ENCODE data around the gene WDR47. TPM values are rescaled to one million over a fixed set of nuclear protein-coding genes. Genes with fewer than 3 reads are reported as not detected.
A peak's percentile ranks its signal among the peaks of the same experiment; 100 is the strongest.

The WDR47 gene
- total and polyA plus RNA-seq, 2 of the 8 experiments (the other 6 are each of a cell fraction or from before 2014, with no cell fraction given), result 1.9 to 6.7 TPM

DNA sequence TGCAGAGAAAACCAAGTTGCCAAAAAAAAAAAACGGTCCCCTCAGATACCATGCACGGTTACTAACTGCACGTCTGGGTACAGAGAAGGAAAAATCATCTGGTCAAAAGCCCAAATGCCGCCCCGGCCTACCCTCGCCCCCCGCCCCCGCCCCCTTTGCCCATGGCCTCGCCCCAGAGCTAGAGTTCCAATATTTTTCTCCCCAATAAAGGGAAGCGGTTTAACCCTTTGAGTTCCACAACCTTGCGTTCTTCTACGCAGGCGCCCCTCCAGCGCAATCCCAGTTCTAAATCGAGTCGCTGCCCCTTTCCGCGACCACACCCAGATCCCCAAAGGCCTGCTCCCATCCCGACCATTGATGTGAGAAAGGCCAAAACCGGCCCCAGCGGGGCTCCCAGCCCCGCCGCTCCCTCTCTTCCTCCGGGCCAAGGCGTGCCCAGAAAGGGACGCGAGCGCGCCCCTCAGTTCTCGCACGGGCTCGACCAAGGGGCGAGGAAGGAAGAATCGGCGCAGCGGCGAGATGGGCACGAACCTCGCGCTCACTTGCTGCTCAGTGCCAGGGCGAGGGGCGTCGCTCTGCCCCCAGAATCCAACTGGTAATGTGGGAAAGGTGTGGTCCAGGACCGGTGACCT lies 797 bp downstream of the WDR47 start:
- ChIA-PET CTCF (ENCODE audit: partially characterized antibody) (no interaction called here), POLR2A (ENCODE audit: partially characterized antibody) (interaction anchor here (1.0 to 1.4 kb wide), 2 partner anchors 13 to 27 kb away, joined by 3 read pairs; no protein-coding TSS in a partner anchor)
- TF ChIP-seq TEAD4 (IDR thresholded peaks at IDR 0.05; ENCODE audit: low read depth, low read length), result no peak
- peak; percentile 23 for TF ChIP-seq RNF2 (IDR thresholded peaks at IDR 0.05; ENCODE audit: borderline replicate concordance, low read depth, low read length, missing control alignments, poor library complexity, severe bottlenecking)
- peak; percentile 85 for TF ChIP-seq ASH2L (IDR thresholded peaks at IDR 0.05; ENCODE audit: low read length)
- peak; percentile 86 for TF ChIP-seq KDM4A (IDR thresholded peaks at IDR 0.05; ENCODE audit: low read depth, low read length, severe bottlenecking)
- Histone ChIP-seq H2BK120ac (replicated peaks; ENCODE audit: low read depth, low read length) (no peak overlapping the region), H3K36me3 (ENCODE audit: control insufficient read depth in 2 of 4, insufficient read depth in 4 of 4, low read length in 3 of 4) (no peaks in the 10 kb centered on the region), H3K27me3 (replicated peaks in 1 of 4; ENCODE audit: control insufficient read depth in 3 of 4, extremely low read depth in 1 of 4, insufficient read depth in 3 of 4, low read length in 3 of 4) (no peaks in the 10 kb centered on the region), H2AFZ (ENCODE audit: low read length) (peak overlapping the region; percentile 85), H3K23ac (ENCODE audit: insufficient read length) (no peak overlapping the region), H3K4me1 (replicated peaks in 1 of 4; ENCODE audit: control insufficient read depth in 3 of 4, insufficient read depth in 4 of 4, low read length in 3 of 4) (no peaks in the 10 kb centered on the region), H2AK5ac (ENCODE audit: low read depth, low read length) (no peak overlapping the region), H3K9ac (replicated peaks in 1 of 4; ENCODE audit: extremely low read depth in 1 of 4, low read depth in 3 of 4, low read length in 3 of 4) (peak overlapping the region; percentile 26 to 57 (median 42); a peak in 6 of 7 replicates), H3K4me2 (ENCODE audit: insufficient read depth in 1 of 2, low read depth in 2 of 2, low read length in 2 of 2) (peak overlapping the region; percentile 75 to 96), H3K23me2 (ENCODE audit: low read depth, low read length) (peaks cover 7% of the 10 kb centered on the region; the same call in 1 of the 2 replicates), H3K4me3 (ENCODE audit: extremely low read depth in 1 of 4, insufficient read depth in 2 of 4, low read depth in 3 of 4, low read length in 4 of 4) (peak overlapping the region; percentile 77 to 86 (median 84)), H4K91ac (replicated peaks; ENCODE audit: insufficient read length, low read length) (no peak overlapping the region), H4K8ac (ENCODE audit: extremely low read depth, insufficient read depth, low read length) (0 out of 2 replicates have a peak overlapping the region, but pooled peaks have one; percentile 36), H3K79me1 (ENCODE audit: low read depth, low read length) (no peaks in the 10 kb centered on the region; the same call in 1 of the 2 replicates), H2BK5ac (ENCODE audit: low read depth, low read length) (peak overlapping the region; percentile 52; the same call in 1 of the 2 replicates), H4K20me1 (replicated peaks in 1 of 2; ENCODE audit: control insufficient read depth in 1 of 2, insufficient read depth in 2 of 2, low read length in 2 of 2) (no peaks in the 10 kb centered on the region), H3K56ac (replicated peaks; ENCODE audit: insufficient read length, low read depth, low read length) (peak overlapping the region; percentile 77), H3K18ac (ENCODE audit: extremely low read depth, low read length) (no peak overlapping the region; the same call in 1 of the 2 replicates), H2BK12ac (ENCODE audit: low read depth, low read length) (no peak overlapping the region), H3K27ac (ENCODE audit: low read depth, low read length) (no peak overlapping the region), H3K4ac (replicated peaks; ENCODE audit: insufficient read length, low read depth, low read length) (no peak overlapping the region), H2BK15ac (ENCODE audit: low read length) (no peak overlapping the region), H3K79me2 (ENCODE audit: control insufficient read depth in 1 of 2, insufficient read depth in 2 of 2, low read length in 2 of 2) (peaks cover 0 to 8% of the 10 kb centered on the region in 2 experiments; a peak in 1 of 4 replicates), H2BK20ac (ENCODE audit: low read length) (no peak overlapping the region), H3K14ac (ENCODE audit: insufficient read length) (no peak overlapping the region), H3K9me3 (ENCODE audit: insufficient read depth in 2 of 2, low read depth in 1 of 2, low read length in 1 of 2) (no peaks in the 10 kb centered on the region), H4K5ac (ENCODE audit: insufficient read length, low read depth, low read length) (no peak overlapping the region)
- WGBS, 2 experiments (ENCODE audit: extremely low coverage in 1 of 2, insufficient coverage in 1 of 2, insufficient read length in 1 of 2, insufficient replicate concordance in 2 of 2, low coverage in 1 of 2, low lambda C conversion rate in 2 of 2, missing lambda C conversion rate in 1 of 2), result 2% methylated on average over 16 of the region's 44 CpGs; no CpG with 5 or more reads in 1 of the 2 experiments
- FAIRE-seq (no peak), DNase-seq (ENCODE audit: low read depth in 1 of 2, low spot score in 2 of 2) (peak in 1 of 2 experiments; percentile 63)
